ENCODE results near the gene NIPSNAP3A.

- no peak for TF ChIP-seq JUNB (IDR thresholded peaks at IDR 0.05)
- no peak for TF ChIP-seq CTCF (IDR thresholded peaks at IDR 0.05)
- TF ChIP-seq BHLHE40 (IDR thresholded peaks at IDR 0.05; ENCODE audit: low read depth, low read length) = no peak
- no peak for TF ChIP-seq MAZ (IDR thresholded peaks at IDR 0.05; ENCODE audit: borderline replicate concordance, low read depth, low read length)
- TF ChIP-seq POLR2A (IDR thresholded peaks at IDR 0.05; ENCODE audit: low read length) = no peak
- TF ChIP-seq EHF (CRISPR knock-in tag; IDR thresholded peaks at IDR 0.05) = no peak
- TF ChIP-seq RAD21 (conservative IDR thresholded peaks at IDR 0.05 in 1 of 2, IDR thresholded peaks at IDR 0.05 in 1 of 2) = no peak
- TF ChIP-seq JUN (IDR thresholded peaks at IDR 0.05) = no peak
- no peak for TF ChIP-seq PBX3 (IDR thresholded peaks at IDR 0.05)
- no peak for TF ChIP-seq HMGXB4 (CRISPR knock-in tag; IDR thresholded peaks at IDR 0.05; ENCODE audit: borderline replicate concordance)
- no peak for TF ChIP-seq REST (IDR thresholded peaks at IDR 0.05)
- no peak for TF ChIP-seq RCOR1 (IDR thresholded peaks at IDR 0.05; ENCODE audit: low read depth, low read length)
- no peak for TF ChIP-seq CHD4 (IDR thresholded peaks at IDR 0.05; ENCODE audit: borderline replicate concordance)
These were observed 20.0 kb downstream of the NIPSNAP3A start for GRCh38 chr9:104767507-104767906.

Data from A549 (cell line).